ENCODE measurements around the gene GALT. TPM values are rescaled to one million over a fixed set of nuclear protein-coding genes. Genes with fewer than 3 reads are reported as not detected.
A peak's percentile ranks its signal among the peaks of the same experiment; 100 is the strongest.

GALT gene
- 7.6 and 9.8 TPM in 2 replicates for total RNA-seq (2014; rRNA removed)
- percentile 60 among the genes with signal in this experiment for Bru-seq, nascent RNA
- BruChase-seq, experiment 1, labeled RNA remaining after a 6-hour chase, result percentile 71 among the genes with signal in this experiment
- BruChase-seq, experiment 2, labeled RNA remaining after a 2-hour chase, result percentile 69 among the genes with signal in this experiment
- long read RNA-seq, partial matches to known transcripts, result 19 of 25 reads
- long read RNA-seq, other reads (novel, unspliced or antisense), result 5 of 25 reads

DNA sequence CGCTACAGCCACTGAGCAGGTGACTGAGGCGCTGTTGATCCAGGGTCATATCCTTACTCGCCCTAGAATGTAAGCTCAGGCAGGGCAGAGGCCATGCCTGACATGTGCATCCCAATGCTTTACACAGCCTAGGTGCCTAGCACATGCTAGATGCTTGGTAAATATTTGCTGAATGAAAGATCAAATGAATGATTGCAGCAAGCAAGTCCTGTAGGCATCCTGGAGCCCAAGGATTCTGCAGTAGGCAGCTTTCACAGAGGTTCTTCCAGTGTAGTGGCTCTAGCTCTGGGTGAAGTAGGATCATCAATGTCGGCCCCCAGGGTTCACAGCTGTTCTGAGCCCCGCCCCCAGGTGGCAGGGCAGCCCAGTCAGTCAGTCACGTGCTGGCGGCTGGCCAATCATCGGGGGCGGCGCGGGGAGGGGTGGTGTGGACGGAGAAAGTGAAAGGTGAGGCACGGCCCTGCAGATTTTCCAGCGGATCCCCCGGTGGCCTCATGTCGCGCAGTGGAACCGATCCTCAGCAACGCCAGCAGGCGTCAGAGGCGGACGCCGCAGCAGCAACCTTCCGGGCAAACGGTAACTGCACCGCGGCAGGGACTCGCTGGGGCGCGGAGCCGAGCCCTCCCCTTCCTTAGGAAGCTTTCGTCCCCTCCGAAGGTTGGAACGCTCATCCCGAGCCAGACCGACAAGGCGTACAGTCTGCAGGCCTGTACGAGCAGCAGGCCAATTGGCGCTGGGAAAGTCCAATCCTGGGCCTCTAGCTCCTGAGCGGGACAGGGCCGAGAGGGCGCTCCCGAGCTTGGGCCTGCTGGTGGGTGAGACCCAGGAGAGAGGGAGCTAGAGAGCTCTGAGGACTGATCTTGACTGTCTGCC, at the start of gene GALT:
GALT (plus strand) TSS at position 465 of the 873 bp plus-strand sequence; CDS start at position 495, 30 bp downstream.
- H3K9me3 ChIP-seq (ENCODE audit: low read length), result no peaks in the 10 kb centered on the region
- DNase-seq (peak; percentile 67), ATAC-seq (peak; percentile 73)
- no peaks in the 10 kb centered on the region for H3K27me3 ChIP-seq (ENCODE audit: low read length)
- peaks cover 10% of the 10 kb centered on the region; the same call in 1 of the 2 replicates for H3K79me2 ChIP-seq (ENCODE audit: low read length)
- peak within 1 kb of the TSS; percentile 92 for H3K4me2 ChIP-seq (ENCODE audit: low read length)
- ChIA-PET CTCF (interaction anchor here (0.6 to 1.6 kb wide), 4 partner anchors 9 to 56 kb away, joined by 3 to 5 read pairs (median 3); partner anchors contain the start of gene SIGMAR1), POLR2A (ENCODE audit: unreplicated experiment) (interaction anchor here (1.3 kb wide), 1 partner anchor 9 kb away, joined by 3 read pairs; the partner anchor contains the start of gene SIGMAR1)
- H3K4me3 ChIP-seq (ENCODE audit: low read length), result peak within 1 kb of the TSS; percentile 81
- no peak within 1 kb of the TSS for H3K27ac ChIP-seq (ENCODE audit: low read length)
- no peaks in the 10 kb centered on the region for H3K36me3 ChIP-seq (ENCODE audit: low read depth, low read length)
- no peaks in the 10 kb centered on the region for H3F3A ChIP-seq (ENCODE audit: low read length, unreplicated experiment)
- H3K9ac ChIP-seq (ENCODE audit: low read length), result peak within 1 kb of the TSS; percentile 77
- no peaks in the 10 kb centered on the region for H3K9me2 ChIP-seq (replicated peaks; ENCODE audit: low read length)
- H4K20me1 ChIP-seq (ENCODE audit: low read length), result no peaks in the 10 kb centered on the region
- intact Hi-C loops (cut with micrococcal nuclease), result no loop called here
- H3K4me1 ChIP-seq (ENCODE audit: insufficient read depth, low read length), result peaks cover 13% of the 10 kb centered on the region; the same call in 1 of the 2 replicates
- TF ChIP-seq EZH2 (IDR thresholded peaks at IDR 0.05; ENCODE audit: low read length, unreplicated experiment) (no peak), EZH2phosphoT487 (IDR thresholded peaks at IDR 0.05; ENCODE audit: borderline replicate concordance, low read length) (no peak)
- TF ChIP-seq, protein P1, sequence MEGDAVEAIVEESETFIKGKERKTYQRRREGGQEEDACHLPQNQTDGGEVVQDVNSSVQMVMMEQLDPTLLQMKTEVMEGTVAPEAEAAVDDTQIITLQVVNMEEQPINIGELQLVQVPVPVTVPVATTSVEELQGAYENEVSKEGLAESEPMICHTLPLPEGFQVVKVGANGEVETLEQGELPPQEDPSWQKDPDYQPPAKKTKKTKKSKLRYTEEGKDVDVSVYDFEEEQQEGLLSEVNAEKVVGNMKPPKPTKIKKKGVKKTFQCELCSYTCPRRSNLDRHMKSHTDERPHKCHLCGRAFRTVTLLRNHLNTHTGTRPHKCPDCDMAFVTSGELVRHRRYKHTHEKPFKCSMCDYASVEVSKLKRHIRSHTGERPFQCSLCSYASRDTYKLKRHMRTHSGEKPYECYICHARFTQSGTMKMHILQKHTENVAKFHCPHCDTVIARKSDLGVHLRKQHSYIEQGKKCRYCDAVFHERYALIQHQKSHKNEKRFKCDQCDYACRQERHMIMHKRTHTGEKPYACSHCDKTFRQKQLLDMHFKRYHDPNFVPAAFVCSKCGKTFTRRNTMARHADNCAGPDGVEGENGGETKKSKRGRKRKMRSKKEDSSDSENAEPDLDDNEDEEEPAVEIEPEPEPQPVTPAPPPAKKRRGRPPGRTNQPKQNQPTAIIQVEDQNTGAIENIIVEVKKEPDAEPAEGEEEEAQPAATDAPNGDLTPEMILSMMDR (conservative IDR thresholded peaks at IDR 0.05; ENCODE audit: low read depth, low read length), result peak; percentile 51
- TSS peak; percentile 49 for BruUV-seq (replicated peaks)
- peak within 1 kb of the TSS; percentile 67 for H2AFZ ChIP-seq (ENCODE audit: low read length)

- Histone ChIP-seq H3K79me2 (ENCODE audit: low read length) (no peaks in the 10 kb centered on the region), H3K4me3 (ENCODE audit: low read length) (no peak overlapping the region), H3K27ac (ENCODE audit: low read length) (no peak overlapping the region), H3K36me3 (ENCODE audit: low read depth, low read length) (no peaks in the 10 kb centered on the region), H3K4me1 (ENCODE audit: insufficient read depth, low read length) (no peaks in the 10 kb centered on the region), H3K4me2 (ENCODE audit: low read length) (no peak overlapping the region), H3K9ac (ENCODE audit: low read length) (no peak overlapping the region), H3K27me3 (ENCODE audit: low read length) (no peaks in the 10 kb centered on the region), H4K20me1 (ENCODE audit: low read length) (no peaks in the 10 kb centered on the region), H2AFZ (ENCODE audit: low read length) (no peak overlapping the region), H3K9me3 (ENCODE audit: low read length) (no peaks in the 10 kb centered on the region), H3K9me2 (replicated peaks; ENCODE audit: low read length) (no peaks in the 10 kb centered on the region), H3F3A (ENCODE audit: low read length, unreplicated experiment) (no peaks in the 10 kb centered on the region)
- ChIA-PET POLR2A (ENCODE audit: unreplicated experiment) (no interaction called here), CTCF (no interaction called here)
- no peak for ATAC-seq
- no peak for DNase-seq
- TF ChIP-seq EZH2phosphoT487 (IDR thresholded peaks at IDR 0.05; ENCODE audit: borderline replicate concordance, low read length), result no peak
- no peak for TF ChIP-seq EZH2 (IDR thresholded peaks at IDR 0.05; ENCODE audit: low read length, unreplicated experiment)
- TF ChIP-seq, protein P1 (conservative IDR thresholded peaks at IDR 0.05; ENCODE audit: low read depth, low read length), result no peak
- intact Hi-C loops (cut with micrococcal nuclease), result no loop called here
- BruUV-seq (replicated peaks), result no TSS peak
Observed at GRCh38 chr9:34599546-34599945, 46.9 kb upstream of the GALT start.

All from PC-3 (cell line).